ENCODE measurements around the gene MAT2A. TPM values are rescaled to one million over a fixed set of nuclear protein-coding genes. Genes with fewer than 3 reads are reported as not detected.

Gene MAT2A
- total RNA-seq, 1 experiment from 2014 or later = 444 TPM

GRCh38 chr2:85503168-85503850 is 35.7 kb upstream of the MAT2A start:
- TF ChIP-seq MAX (IDR thresholded peaks at IDR 0.05) (no peak), POLR2AphosphoS5 (IDR thresholded peaks at IDR 0.05; ENCODE audit: low read depth, low read length) (peak; percentile 26; the same call in 1 of the 2 replicates), REST (IDR thresholded peaks at IDR 0.05; ENCODE audit: low read depth) (no peak), EZH2 (IDR thresholded peaks at IDR 0.05) (no peak), CTCF (IDR thresholded peaks at IDR 0.05 in 2 of 3, conservative IDR thresholded peaks at IDR 0.05 in 1 of 3; ENCODE audit: borderline replicate concordance in 1 of 3, insufficient read depth in 1 of 3, low read depth in 2 of 3, low read length in 2 of 3) (peak in 1 of 3 experiments; percentile 16; a peak in 1 of 6 replicates), ZNF274 (IDR thresholded peaks at IDR 0.05; ENCODE audit: low read depth, low read length) (no peak), EZH2phosphoT487 (IDR thresholded peaks at IDR 0.05; ENCODE audit: borderline replicate concordance) (no peak), EGR1 (IDR thresholded peaks at IDR 0.05; ENCODE audit: low read depth) (no peak), ATF3 (IDR thresholded peaks at IDR 0.05) (no peak), RAD21 (IDR thresholded peaks at IDR 0.05; ENCODE audit: low read depth) (peak; percentile 38; the same call in 1 of the 2 replicates)
- Histone ChIP-seq H3K9ac (ENCODE audit: low read length) (peak overlapping the region; percentile 22), H3K36me3 (ENCODE audit: control insufficient read depth in 1 of 2, insufficient read depth in 2 of 2, low read length in 2 of 2) (no peaks in the 10 kb centered on the region), H3K79me2 (ENCODE audit: insufficient read depth, low read length) (no peaks in the 10 kb centered on the region), H3K4me3 (replicated peaks in 1 of 2; ENCODE audit: low read depth in 1 of 2, low read length in 2 of 2) (no peak overlapping the region), H4K20me1 (ENCODE audit: insufficient read depth) (no peaks in the 10 kb centered on the region), H3K27me3 (ENCODE audit: insufficient read depth, low read length) (no peaks in the 10 kb centered on the region), H2AFZ (ENCODE audit: low read depth, low read length, poor library complexity, severe bottlenecking) (peak overlapping the region; percentile 72), H3K4me1 (ENCODE audit: control insufficient read depth in 1 of 2, insufficient read depth in 2 of 2, low read length in 2 of 2) (peaks cover 50 to 80% of the 10 kb centered on the region in 2 experiments), H3K4me2 (ENCODE audit: low read length) (peak overlapping the region; percentile 57), H3K9me3 (ENCODE audit: control insufficient read depth in 1 of 2, insufficient read depth in 1 of 2, low read depth in 1 of 2, low read length in 2 of 2) (no peaks in the 10 kb centered on the region; a peak in 1 of 4 replicates), H3K9me2 (ENCODE audit: insufficient read depth) (no peaks in the 10 kb centered on the region), H3K27ac (ENCODE audit: low read depth, low read length) (peak overlapping the region; percentile 43; the same call in 1 of the 2 replicates)
- CTCF ChIA-PET = no interaction called here
- 0 out of 2 replicates have a peak, but pooled peaks have one; percentile 6 for ATAC-seq
- RAD21 ChIA-PET (ENCODE audit: low non-redundant PET in 1 of 2, low total read pairs in 2 of 2, uncharacterized antibody in 2 of 2, unreplicated experiment in 2 of 2) = no interaction called here
- no TSS peak for BruUV-seq (replicated peaks)
- no peak for DNase-seq (ENCODE audit: low read depth, low spot score)
- intact Hi-C loops (cut with micrococcal nuclease) = no loop called here
- POLR2A ChIA-PET = interaction anchor here (0.6 to 3.6 kb wide), 6 partner anchors 11 to 43 kb away, joined by 3 to 47 read pairs (median 4); partner anchors contain the start of gene MAT2A

Data from HCT116 (cell line).